HFF-Myc (cell line): ENCODE measurements around the gene TCEAL4.

Source experiments
- DNase-seq: peaks from one replicate; pipeline ENCODE4 v3.0.0-alpha.2; 2011; ENCODE audit warnings: low read depth; ENCODE audit errors: extremely low read depth
- H3K4me3 ChIP-seq: replicated peaks from 2 replicates; pipeline ENCODE4 v1.5.1; 2011; ENCODE audit warnings: low read depth, mild to moderate bottlenecking, control low read depth, low read length
- TF ChIP-seq, protein P1 (sequence below): IDR thresholded peaks from 2 replicates; pipeline ENCODE4 v1.5.1; 2012; ENCODE audit warnings: mild to moderate bottlenecking, low read depth, low read length, control low read depth; ENCODE audit errors: missing control alignments

TCEAL4 gene

GRCh38 chrX:103628386-103629317, 43.3 kb downstream of the TCEAL4 start, which contains the start of gene TCEAL1:
Gene TCEAL1 (plus strand): TSS chrX:103628975. CDS start chrX:103629917, 942 bp downstream.
- DNase-seq = no peak
- TF ChIP-seq, protein P1, sequence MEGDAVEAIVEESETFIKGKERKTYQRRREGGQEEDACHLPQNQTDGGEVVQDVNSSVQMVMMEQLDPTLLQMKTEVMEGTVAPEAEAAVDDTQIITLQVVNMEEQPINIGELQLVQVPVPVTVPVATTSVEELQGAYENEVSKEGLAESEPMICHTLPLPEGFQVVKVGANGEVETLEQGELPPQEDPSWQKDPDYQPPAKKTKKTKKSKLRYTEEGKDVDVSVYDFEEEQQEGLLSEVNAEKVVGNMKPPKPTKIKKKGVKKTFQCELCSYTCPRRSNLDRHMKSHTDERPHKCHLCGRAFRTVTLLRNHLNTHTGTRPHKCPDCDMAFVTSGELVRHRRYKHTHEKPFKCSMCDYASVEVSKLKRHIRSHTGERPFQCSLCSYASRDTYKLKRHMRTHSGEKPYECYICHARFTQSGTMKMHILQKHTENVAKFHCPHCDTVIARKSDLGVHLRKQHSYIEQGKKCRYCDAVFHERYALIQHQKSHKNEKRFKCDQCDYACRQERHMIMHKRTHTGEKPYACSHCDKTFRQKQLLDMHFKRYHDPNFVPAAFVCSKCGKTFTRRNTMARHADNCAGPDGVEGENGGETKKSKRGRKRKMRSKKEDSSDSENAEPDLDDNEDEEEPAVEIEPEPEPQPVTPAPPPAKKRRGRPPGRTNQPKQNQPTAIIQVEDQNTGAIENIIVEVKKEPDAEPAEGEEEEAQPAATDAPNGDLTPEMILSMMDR = no peak

DNA sequence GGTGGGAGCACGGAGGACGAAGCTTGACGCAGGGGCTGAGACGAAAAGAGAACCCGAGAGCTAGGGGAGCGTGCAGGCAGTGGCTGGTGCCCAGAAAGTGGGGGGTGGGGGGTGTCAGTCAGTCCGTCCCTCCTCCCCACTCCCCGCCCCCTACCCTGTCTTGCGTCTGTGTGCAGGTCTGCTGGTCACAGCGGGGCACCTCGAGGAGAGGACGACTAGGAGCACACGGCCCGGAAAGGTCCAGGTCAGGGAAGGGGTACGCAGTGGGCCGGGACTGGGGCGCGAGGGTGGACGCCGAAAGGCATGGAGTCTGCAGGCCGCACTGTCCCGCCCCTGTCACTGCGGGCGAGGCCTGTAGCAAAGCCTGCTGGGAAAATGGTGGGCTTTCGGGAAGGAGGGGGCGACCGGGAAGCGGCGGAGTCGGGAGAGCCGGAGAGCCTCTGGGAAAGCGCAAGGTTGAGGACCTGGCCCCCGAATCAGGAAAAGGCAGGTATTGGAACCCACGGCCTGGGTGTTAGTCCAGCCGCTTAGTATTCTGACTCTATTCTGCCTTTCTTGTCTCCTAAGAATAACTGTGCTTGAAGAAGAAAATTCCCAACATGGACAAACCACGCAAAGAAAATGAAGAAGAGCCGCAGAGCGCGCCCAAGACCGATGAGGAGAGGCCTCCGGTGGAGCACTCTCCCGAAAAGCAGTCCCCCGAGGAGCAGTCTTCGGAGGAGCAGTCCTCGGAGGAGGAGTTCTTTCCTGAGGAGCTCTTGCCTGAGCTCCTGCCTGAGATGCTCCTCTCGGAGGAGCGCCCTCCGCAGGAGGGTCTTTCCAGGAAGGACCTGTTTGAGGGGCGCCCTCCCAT, 44.2 kb downstream of the TCEAL4 start:
- TF ChIP-seq, protein P1 = peak; percentile 61
- H3K4me3 ChIP-seq = peak overlapping the region; percentile 61
- no peak for DNase-seq

More at GRCh38 chrX:103628386-103629317, 43.3 kb downstream of the TCEAL4 start, which contains the start of gene TCEAL1:
- peak within 1 kb of the TSS; percentile 61 for H3K4me3 ChIP-seq

DNA sequence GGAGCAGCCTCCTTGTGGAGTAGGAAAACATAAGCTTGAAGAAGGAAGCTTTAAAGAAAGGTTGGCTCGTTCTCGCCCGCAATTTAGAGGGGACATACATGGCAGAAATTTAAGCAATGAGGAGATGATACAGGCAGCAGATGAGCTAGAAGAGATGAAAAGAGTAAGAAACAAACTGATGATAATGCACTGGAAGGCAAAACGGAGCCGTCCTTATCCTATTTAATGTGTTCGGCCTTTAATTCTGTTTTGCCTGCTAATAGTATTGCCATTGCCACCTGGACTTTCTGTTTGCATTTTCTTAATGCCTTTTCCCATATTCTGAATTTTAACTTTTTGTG, 44.8 kb downstream of the TCEAL4 start:
- peak overlapping the region; percentile 61 for H3K4me3 ChIP-seq
- no peak for DNase-seq
- TF ChIP-seq, protein P1 = no peak

GRCh38 chrX:103631145-103631544, 45.8 kb downstream of the TCEAL4 start:
- TF ChIP-seq, protein P1 = no peak
- H3K4me3 ChIP-seq = no peak overlapping the region
- DNase-seq = no peak

DNA sequence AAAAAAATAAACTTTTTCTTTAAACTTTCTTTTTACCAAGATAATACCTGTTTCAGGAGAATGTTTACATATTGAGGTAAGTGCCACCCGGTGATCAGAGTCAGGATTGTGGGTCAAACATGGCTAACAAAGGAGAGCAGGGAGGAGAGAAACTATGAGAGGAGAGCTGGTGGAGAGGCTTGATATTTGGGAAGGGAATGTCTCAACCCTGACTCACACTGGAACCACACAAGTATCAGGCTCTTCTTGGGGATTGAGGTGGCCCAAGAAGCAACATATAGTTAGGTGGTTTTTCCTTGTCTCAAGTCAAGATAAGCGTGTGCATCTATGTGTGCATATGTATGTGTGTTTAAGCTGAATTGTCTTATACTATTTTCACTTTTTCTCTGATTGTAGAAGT, 50.1 kb downstream of the TCEAL4 start:
- DNase-seq = no peak
- no peak overlapping the region for H3K4me3 ChIP-seq
- TF ChIP-seq, protein P1 = no peak
